KMS-11 (cell line): Measurements from ENCODE around the gene STIM2.

ENCODE experiments used
- H2AFZ ChIP-seq: fragments of 200-600 bp; sonication (generic); 2 replicates; pipeline ENCODE4 v1.6.1; 2016; ENCODE audit warnings: antibody characterized with exemption, mixed run types, low read depth
- H3K27ac ChIP-seq: fragments of 200-600 bp; sonication (generic); 2 replicates; pipeline ENCODE4 v1.6.1; 2016; ENCODE audit warnings: mild to moderate bottlenecking, mixed run types
- H3K27me3 ChIP-seq: fragments of 200-600 bp; sonication (generic); 2 replicates; pipeline ENCODE4 v1.6.1; 2017; ENCODE audit warnings: mild to moderate bottlenecking, low read depth, mixed run types, moderate library complexity; ENCODE audit not compliant: insufficient read depth
- H3K36me3 ChIP-seq: fragments of 200-600 bp; sonication (generic); 2 replicates; pipeline ENCODE4 v1.6.1; 2017; ENCODE audit warnings: mild to moderate bottlenecking, mixed run types; ENCODE audit not compliant: insufficient read depth
- H3K4me1 ChIP-seq: fragments of 200-600 bp; sonication (generic); 2 replicates; pipeline ENCODE4 v1.6.1; 2016; ENCODE audit warnings: mild to moderate bottlenecking, low read depth, mixed run types; ENCODE audit not compliant: poor library complexity, severe bottlenecking
- H3K4me2 ChIP-seq: fragments of 200-600 bp; sonication (generic); 2 replicates; pipeline ENCODE4 v1.7.0; 2016; ENCODE audit warnings: mild to moderate bottlenecking, mixed run types
- H3K4me3 ChIP-seq: fragments of 200-600 bp; sonication (generic); IDR thresholded peaks from 2 replicates; pipeline ENCODE4 v1.6.1; 2017; ENCODE audit warnings: low read depth, low read length, mixed read lengths; ENCODE audit not compliant: insufficient read depth
- H3K79me2 ChIP-seq: fragments of 200-600 bp; sonication (generic); 2 replicates; pipeline ENCODE4 v1.6.1; 2016; ENCODE audit warnings: low read depth, mixed run types; ENCODE audit not compliant: insufficient read depth
- H3K9ac ChIP-seq: fragments of 200-600 bp; sonication (generic); 2 replicates; pipeline ENCODE4 v1.6.1; 2016; ENCODE audit warnings: mild to moderate bottlenecking, mixed run types
- H4K20me1 ChIP-seq: fragments of 200-600 bp; sonication (generic); 2 replicates; pipeline ENCODE4 v1.6.1; 2016; ENCODE audit warnings: mild to moderate bottlenecking, mixed run types; ENCODE audit not compliant: insufficient read depth
- TF ChIP-seq, protein P1 (sequence below): fragments of 200-600 bp; sonication (generic); conservative IDR thresholded peaks from 2 replicates; pipeline ENCODE4 v1.6.1; 2017; ENCODE audit warnings: low read depth, mild to moderate bottlenecking, antibody characterized with exemption, low read length, moderate library complexity, mixed read lengths

Gene STIM2

DNA sequence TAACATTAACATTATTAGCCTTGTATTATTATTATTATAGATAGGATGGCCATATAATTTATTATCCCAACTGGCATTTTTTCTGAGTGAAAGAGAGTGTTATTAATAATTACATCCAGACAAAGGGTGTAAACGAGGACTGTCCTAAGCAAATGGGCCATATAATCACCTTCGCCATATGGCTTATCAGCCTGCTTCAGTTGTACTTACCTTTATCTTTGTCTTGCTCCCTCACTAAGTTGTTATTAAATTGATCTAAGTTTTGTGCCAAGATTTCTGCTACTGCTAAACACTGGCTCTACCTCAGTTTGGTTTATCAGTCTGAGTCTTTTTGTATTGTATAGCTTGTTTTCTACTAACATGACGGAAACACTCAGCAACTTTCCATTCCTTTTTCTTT is 76.9 kb downstream of the STIM2 start:
- H3K27me3 ChIP-seq = no peaks in the 10 kb centered on the region
- no peak overlapping the region for H2AFZ ChIP-seq
- H3K4me1 ChIP-seq = peaks cover 6% of the 10 kb centered on the region
- no peak overlapping the region for H3K9ac ChIP-seq
- H3K4me3 ChIP-seq = no peak overlapping the region
- no peak overlapping the region for H3K4me2 ChIP-seq
- no peaks in the 10 kb centered on the region for H3K79me2 ChIP-seq
- TF ChIP-seq, protein P1, sequence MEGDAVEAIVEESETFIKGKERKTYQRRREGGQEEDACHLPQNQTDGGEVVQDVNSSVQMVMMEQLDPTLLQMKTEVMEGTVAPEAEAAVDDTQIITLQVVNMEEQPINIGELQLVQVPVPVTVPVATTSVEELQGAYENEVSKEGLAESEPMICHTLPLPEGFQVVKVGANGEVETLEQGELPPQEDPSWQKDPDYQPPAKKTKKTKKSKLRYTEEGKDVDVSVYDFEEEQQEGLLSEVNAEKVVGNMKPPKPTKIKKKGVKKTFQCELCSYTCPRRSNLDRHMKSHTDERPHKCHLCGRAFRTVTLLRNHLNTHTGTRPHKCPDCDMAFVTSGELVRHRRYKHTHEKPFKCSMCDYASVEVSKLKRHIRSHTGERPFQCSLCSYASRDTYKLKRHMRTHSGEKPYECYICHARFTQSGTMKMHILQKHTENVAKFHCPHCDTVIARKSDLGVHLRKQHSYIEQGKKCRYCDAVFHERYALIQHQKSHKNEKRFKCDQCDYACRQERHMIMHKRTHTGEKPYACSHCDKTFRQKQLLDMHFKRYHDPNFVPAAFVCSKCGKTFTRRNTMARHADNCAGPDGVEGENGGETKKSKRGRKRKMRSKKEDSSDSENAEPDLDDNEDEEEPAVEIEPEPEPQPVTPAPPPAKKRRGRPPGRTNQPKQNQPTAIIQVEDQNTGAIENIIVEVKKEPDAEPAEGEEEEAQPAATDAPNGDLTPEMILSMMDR = no peak
- H3K27ac ChIP-seq = no peak overlapping the region
- H4K20me1 ChIP-seq = no peaks in the 10 kb centered on the region
- no peaks in the 10 kb centered on the region for H3K36me3 ChIP-seq

DNA sequence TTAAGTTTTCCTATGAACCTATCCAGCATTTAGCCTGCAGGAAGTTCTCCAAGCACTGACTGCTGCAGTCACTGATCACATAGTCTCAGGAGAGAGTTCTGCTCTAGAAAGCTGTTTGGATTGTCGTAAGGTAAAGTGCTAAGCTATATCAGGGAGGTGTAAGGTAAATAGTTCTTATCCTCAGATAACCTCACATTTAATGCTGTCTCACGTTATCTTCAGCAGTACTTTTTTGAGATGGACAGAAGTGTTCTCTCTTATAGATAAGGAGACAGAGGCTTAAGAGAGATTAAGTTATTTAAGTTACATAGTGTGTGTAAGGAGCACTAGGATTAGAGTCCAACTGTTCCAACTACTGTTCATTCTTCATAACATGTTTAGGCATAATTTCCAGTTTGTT is 77.9 kb downstream of the STIM2 start:
- TF ChIP-seq, protein P1 = no peak
- Histone ChIP-seq H4K20me1 (no peaks in the 10 kb centered on the region), H3K36me3 (no peaks in the 10 kb centered on the region), H2AFZ (no peak overlapping the region), H3K79me2 (no peaks in the 10 kb centered on the region), H3K4me3 (no peak overlapping the region), H3K4me2 (no peak overlapping the region), H3K4me1 (peaks cover 6% of the 10 kb centered on the region), H3K27me3 (no peaks in the 10 kb centered on the region), H3K9ac (no peak overlapping the region), H3K27ac (no peak overlapping the region)

DNA sequence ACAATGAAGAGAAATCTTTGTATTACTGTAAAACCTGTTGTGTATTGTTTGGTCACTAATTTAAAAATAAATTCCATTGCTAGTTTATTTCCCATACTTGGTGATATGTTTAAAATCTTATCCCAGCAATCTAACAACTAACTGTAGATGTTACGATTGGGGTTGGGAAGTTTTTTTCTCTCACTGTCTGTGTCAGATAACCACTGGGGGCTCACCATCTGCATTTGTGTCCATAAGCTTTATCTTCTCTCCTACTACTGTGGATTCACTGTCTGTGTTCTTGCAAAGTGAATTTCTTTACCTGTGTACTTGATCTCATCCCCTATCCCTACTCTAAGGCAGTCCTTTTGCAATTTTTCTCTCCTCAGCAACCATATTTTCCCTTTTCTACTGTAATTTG is 81.3 kb downstream of the STIM2 start:
- Histone ChIP-seq H3K36me3 (no peaks in the 10 kb centered on the region), H3K79me2 (no peaks in the 10 kb centered on the region), H4K20me1 (no peaks in the 10 kb centered on the region), H3K4me2 (no peak overlapping the region), H3K27ac (no peak overlapping the region), H3K9ac (no peak overlapping the region), H3K4me3 (no peak overlapping the region), H3K4me1 (no peaks in the 10 kb centered on the region), H3K27me3 (no peaks in the 10 kb centered on the region), H2AFZ (no peak overlapping the region)
- TF ChIP-seq, protein P1 = no peak

DNA sequence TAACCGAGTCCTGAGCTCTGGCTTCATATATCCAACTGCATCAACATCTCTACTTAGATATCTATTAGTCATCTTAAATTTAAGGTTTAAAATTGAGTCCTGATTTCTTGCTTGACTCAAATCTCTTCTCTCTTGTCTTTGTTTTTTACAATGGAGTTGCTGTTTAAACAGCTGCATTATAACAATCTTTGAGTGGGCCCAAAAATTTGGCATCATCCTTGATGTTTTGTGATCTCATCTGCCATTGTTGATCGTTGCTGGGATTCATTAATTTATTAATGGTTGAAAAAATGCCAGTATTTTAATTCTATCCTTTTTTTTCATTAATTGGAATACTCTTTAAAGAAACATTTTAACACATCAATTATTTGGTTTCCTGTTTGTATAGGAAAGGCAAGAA is 82.2 kb downstream of the STIM2 start:
- Histone ChIP-seq H3K36me3 (no peaks in the 10 kb centered on the region), H4K20me1 (no peaks in the 10 kb centered on the region), H2AFZ (no peak overlapping the region), H3K4me1 (no peaks in the 10 kb centered on the region), H3K79me2 (no peaks in the 10 kb centered on the region), H3K9ac (no peak overlapping the region), H3K27ac (no peak overlapping the region), H3K4me3 (no peak overlapping the region), H3K27me3 (no peaks in the 10 kb centered on the region), H3K4me2 (no peak overlapping the region)
- TF ChIP-seq, protein P1 = no peak
